ENCODE measurements around the gene EIF3L.

Gene EIF3L

GRCh38 chr22:37855462-37855861 is 6.2 kb downstream of the EIF3L start:
- no peak for FAIRE-seq

GRCh38 chr22:37860796-37861421 is 11.7 kb downstream of the EIF3L start:
- no peak for FAIRE-seq

- FAIRE-seq: peak; percentile 58
These were observed 13.5 kb downstream of the EIF3L start for GRCh38 chr22:37862570-37863325.

DNA sequence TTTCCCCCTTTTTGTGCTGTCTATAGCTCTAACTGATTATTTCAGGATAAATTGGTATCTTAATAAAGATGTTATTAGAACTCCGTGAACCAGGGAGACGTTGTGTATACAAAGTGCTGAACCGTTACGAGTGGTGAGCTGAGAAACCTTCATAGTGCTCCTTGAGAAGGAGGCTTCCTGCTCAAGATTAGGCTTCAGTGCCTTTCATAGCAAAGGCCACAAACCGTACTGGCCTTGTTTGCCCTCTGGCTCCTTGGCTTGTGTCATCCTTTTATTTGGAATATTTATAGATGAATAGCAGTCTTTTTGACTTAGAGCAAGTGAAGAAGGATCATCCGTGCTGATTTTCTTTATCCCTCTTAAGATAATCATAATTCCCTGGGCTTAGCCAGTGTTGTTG is 16.3 kb downstream of the EIF3L start:
- no peak for FAIRE-seq

GRCh38 chr22:37870273-37870672 is 21.1 kb downstream of the EIF3L start:
- FAIRE-seq: no peak

GRCh38 chr22:37880668-37881440 is 31.6 kb downstream of the EIF3L start:
- FAIRE-seq: no peak

DNA sequence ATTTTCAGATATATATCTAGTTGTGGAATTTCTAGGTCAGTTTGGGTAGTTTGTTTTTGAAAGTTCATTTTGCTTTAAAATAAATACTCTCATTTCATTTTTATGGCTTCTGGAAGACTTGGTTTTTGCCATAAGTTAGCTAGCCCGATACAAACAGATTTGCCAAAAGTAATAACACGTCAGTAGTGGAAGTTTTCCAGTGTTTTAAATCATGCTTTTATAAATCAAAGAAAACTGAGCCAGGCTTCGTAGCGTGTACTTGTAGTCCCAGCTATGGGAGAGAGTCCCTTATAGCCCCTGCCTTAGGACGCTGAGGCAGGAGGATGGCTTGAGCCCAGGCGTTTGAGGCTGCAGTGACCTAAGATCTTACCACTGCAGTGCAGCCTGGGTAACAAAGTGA is 35.2 kb downstream of the EIF3L start:
- FAIRE-seq: no peak

DNA sequence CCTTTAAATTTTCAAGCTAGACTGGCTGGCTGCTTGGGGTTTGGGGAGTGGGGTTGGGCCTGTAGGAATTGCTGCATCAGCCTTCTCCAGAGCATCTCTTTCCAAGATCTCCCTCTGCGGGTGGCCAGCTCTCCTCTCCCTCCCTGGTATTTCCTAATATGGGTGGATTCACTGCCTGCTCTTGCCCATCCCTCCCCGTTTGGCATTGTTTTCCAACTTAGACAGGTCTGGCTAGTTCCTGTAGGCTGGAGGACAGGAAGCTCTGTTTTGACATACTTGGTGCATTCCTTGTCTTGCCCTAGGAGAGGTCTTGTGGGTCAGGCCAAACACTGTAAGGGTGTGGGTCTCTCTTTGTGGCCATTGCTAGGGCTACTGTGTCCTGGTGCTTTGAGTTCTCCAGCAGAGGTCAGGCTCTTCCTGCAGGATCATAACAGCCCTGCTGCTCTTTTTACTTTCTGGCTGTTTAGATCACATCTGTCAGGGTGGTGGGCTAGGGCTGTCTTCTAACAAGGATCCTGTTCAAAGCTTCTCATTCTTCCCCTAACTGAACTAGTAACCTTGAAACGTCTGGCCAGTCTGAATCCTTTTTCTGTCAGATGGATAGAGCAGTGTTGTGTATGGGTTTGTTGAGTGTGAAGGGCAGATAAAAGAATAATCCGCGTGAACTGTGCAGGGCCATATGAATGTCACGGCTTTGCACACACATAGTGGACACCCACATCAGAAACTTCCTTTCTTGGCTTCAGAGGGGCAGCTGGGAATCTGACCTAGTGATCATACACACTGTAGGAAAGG is 38.6 kb downstream of the EIF3L start:
- FAIRE-seq: no peak

DNA sequence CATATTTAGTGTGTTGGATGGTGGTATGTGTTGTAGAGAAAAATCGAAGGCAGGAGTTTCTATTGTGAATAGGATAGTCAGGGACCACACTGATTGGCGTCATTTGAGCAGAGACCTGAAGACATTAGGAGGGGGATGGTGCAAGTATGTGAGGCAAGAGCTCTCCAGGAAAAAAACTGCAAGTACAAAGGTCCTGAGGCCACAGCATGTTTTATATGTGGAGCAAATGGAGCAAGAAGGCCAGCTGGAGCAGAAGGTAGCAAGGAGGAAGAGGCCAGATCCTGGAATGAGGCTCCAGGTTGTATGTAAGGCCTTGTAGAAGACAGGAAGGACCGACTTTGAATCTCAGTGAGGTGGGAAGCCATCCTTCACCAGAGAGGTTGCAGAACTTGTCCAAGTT is 42.7 kb downstream of the EIF3L start:
- FAIRE-seq: no peak

- FAIRE-seq: no peak
These were observed 43.5 kb downstream of the EIF3L start for GRCh38 chr22:37892566-37893335.

- no peak for FAIRE-seq
These were observed 44.4 kb downstream of the EIF3L start for GRCh38 chr22:37893583-37893983.

DNA sequence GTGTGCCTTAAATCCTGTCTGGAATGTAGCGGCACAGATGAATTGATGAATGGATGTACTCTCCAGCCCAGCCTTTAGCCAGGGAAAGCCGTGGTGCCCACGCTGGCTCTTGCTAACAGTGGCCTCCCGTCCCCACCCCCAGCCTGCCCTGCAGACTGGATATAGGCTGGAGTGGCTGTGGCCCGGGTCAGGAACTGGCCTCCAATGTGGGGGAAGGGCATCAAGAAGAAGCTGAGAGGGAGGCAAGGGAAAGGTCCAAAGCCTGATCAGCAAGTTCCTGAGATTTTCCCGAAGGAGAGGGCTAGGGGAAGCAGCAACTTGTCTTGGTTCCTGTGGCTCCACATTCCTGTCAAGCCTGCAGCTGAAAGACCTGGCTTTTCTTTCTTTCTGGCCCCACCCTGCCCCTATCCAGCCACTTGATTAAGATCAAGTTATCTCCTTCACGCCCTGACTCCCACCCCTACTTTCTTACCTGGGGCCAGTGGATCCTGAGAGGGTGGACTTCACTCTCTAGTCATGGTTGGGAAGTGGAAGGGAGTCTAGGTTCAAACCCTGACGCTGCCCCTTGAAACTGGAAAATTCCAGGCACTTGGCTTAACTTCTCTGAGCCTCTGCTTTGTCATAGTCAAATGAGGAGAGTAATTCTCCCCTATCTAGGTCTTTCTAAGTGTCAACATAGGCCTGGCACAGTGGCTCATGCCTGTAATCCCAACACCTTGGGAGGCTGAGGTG is 45.9 kb downstream of the EIF3L start:
- FAIRE-seq: no peak

- no peak for FAIRE-seq
These were observed 47.0 kb downstream of the EIF3L start for GRCh38 chr22:37896181-37896592.

DNA sequence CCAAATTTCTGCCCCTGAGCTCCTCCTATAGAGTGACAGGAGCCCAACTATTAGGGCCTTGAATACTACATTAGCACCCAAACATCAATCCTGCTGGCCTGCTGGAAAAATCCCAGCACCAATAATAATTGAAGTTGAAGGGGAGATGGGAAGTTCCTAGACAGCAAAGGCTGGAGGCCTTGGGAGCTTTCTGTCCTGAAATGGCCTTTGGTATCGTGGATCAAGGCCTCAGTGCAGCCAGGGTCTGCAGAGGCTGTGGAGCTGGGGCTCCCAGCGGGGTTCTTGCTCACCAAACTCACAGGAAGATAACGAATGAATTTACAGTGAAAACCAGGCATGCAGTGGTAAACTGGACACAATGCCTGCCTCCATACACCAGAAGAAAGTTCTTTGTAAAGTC is 47.7 kb downstream of the EIF3L start:
- no peak for FAIRE-seq

DNA sequence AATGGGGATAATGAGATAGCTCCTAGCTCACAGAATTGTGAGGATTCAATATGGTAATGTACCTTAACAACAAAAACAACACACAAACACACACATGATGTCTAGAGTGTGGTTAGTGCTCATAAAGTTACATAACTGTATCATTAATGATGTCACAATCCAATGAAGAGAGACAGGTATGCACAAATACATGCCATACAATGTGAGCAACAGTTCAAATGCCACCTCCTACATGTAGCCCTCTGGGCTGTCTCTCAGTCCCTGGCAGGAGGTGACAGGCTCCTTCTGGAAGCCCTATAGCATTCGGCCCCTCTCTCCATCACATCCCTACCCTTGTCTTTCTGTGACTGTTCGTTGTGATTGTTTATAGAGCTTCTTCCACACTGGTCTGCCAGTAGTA is 48.6 kb downstream of the EIF3L start:
- no peak for FAIRE-seq

GRCh38 chr22:37898441-37899181 is 49.4 kb downstream of the EIF3L start:
- no peak for FAIRE-seq

GRCh38 chr22:37904572-37905533 is 55.6 kb downstream of the EIF3L start:
- FAIRE-seq: no peak

DNA sequence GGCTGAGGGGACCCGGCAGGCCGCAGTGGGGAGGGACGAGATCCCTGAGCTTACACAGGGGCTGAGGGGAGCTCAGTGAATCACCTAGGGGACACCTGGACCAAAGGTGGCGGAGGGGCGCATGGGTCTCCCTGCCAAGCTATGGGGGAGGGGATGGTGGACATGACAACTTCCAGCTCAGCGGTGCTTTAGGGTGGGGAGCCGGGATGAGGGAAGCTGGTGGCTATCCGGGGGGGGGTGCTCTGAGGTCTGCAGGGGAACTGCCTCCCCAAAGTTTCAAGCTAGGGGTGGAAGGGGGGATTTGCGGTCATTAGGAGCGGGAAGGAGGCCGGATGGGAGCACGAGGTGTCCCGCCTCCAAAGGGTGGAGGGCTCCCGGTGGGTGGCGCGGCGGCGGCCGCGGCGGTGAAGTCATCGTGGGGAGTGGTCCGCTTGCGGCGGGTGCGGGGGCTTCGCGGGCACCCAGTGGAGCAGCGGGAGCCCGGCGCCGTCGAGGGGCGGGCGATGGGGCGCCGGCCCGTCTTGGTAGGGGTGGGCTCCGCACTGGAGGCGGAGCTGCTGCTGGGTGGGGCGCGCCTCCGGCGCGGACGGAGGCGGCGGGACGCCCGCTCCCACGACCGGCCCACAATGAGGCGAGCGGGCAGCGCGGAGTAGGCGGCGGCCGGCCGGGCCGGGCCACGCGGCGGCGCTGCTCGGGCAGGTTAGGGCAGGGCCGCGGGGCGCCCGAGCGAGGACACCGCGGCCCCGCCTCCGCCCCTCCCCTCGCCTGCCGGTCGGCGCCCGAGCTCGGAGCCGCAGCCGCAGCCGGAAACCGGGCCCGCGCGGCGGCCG is 56.5 kb downstream of the EIF3L start, which contains the start of gene MICALL1:
Gene MICALL1, plus strand, starts transcription at position 764 of the 830 bp plus-strand sequence. CDS start 126 bp downstream, outside the sequence.
- FAIRE-seq: no peak

Measured in islet of Langerhans (tissue), 1 donor.